ENCODE measurements around the gene ITPKB. TPM values are rescaled to one million over a fixed set of nuclear protein-coding genes. Genes with fewer than 3 reads are reported as not detected.
"Not testable (repeated sequence)": the region's sequence is repeated elsewhere in the genome, so short reads cannot be mapped to it uniquely, and the experiment has no call there.

ITPKB gene
- total RNA-seq, 4 donors from 2014 or later = 22.2 to 68.6 (median 31.5) TPM

GRCh38 chr1:226722901-226723656 is 16.0 kb downstream of the ITPKB start:
- no peak for TF ChIP-seq CTCF (IDR thresholded peaks at IDR 0.05)
- DNase-seq (ENCODE audit: low spot score) = no peak
- ATAC-seq (ENCODE audit: low FRiP score) = no peak

GRCh38 chr1:226722240-226722900 is 16.7 kb downstream of the ITPKB start:
- no peak for TF ChIP-seq CTCF (IDR thresholded peaks at IDR 0.05)
- DNase-seq (ENCODE audit: low spot score) = no peak
- ATAC-seq (ENCODE audit: low FRiP score) = no peak

GRCh38 chr1:226720574-226720973 is 18.5 kb downstream of the ITPKB start:
- not testable (repeated sequence) for ATAC-seq (ENCODE audit: low FRiP score); DNase-seq (ENCODE audit: low spot score)

- DNase-seq (ENCODE audit: low spot score) (no peak), ATAC-seq (ENCODE audit: low FRiP score) (no peak)
- TF ChIP-seq CTCF (IDR thresholded peaks at IDR 0.05) = no peak
These were observed 19.3 kb downstream of the ITPKB start for GRCh38 chr1:226719596-226720387.

- DNase-seq (ENCODE audit: low spot score) (no peak), ATAC-seq (ENCODE audit: low FRiP score) (peak; percentile 71)
- no peak for TF ChIP-seq CTCF (IDR thresholded peaks at IDR 0.05)
These were observed 21.7 kb downstream of the ITPKB start for GRCh38 chr1:226717256-226717909.

- ATAC-seq (ENCODE audit: low FRiP score) = no peak
- TF ChIP-seq CTCF (IDR thresholded peaks at IDR 0.05) = no peak
- DNase-seq (ENCODE audit: low spot score) = no peak
These were observed 22.5 kb downstream of the ITPKB start for GRCh38 chr1:226716577-226716976.

- no peak for TF ChIP-seq CTCF (IDR thresholded peaks at IDR 0.05)
- ATAC-seq (ENCODE audit: low FRiP score) (no peak), DNase-seq (ENCODE audit: low spot score) (no peak)
These were observed 24.9 kb downstream of the ITPKB start for GRCh38 chr1:226714148-226714547.
